AG04450 (cell line): ENCODE measurements around the gene SPAG16. TPM values are rescaled to one million over a fixed set of nuclear protein-coding genes. Genes with fewer than 3 reads are reported as not detected.

Experiments used
- CTCF ChIA-PET: fragments of 300-600, 350-600 bp; formaldehyde crosslinking; extraction: SDS; loops from one replicate; lab custom pipeline; 2022; ENCODE audit warnings: antibody characterized with exemption, inconsistent platforms; lab: Charles Lee
- POLR2A ChIA-PET: fragments of 350-600 bp; formaldehyde crosslinking; extraction: SDS; loops from one replicate; lab custom pipeline; 2021; ENCODE audit warnings: antibody characterized with exemption, inconsistent platforms; lab: Yijun Ruan, JAX
- DNase-seq: peaks from one replicate; pipeline ENCODE4 v3.0.0-alpha.2; 2011; ENCODE audit warnings: low read depth, low spot score
- H3K27ac ChIP-seq: one replicate; pipeline ENCODE4 v1.5.1; 2012; ENCODE audit warnings: low read depth, low read length, control low read depth
- H3K27me3 ChIP-seq: one replicate; pipeline ENCODE4 v1.6.0; 2012; ENCODE audit warnings: low read length; ENCODE audit not compliant: control insufficient read depth, insufficient read depth
- H3K4me3 ChIP-seq: 2 replicates; pipeline ENCODE4 v1.5.1; 2011; ENCODE audit warnings: mild to moderate bottlenecking, low read depth, low read length, control low read depth
- H3K9me3 ChIP-seq: 2 replicates; pipeline ENCODE4 v1.5.1; 2012; ENCODE audit warnings: low read length; ENCODE audit not compliant: control insufficient read depth, insufficient read depth
- polyA plus RNA-seq: library from polyadenylated mRNA; depleted of rRNA; stranded (reverse); fragments of >200 nt; gene quantifications from 2 replicates; pipeline ENCODE4 v1.2.3, GENCODE V29; 2011
- TF ChIP-seq, protein P1 (sequence below): IDR thresholded peaks from 2 replicates; pipeline ENCODE4 v1.5.1; 2011; ENCODE audit warnings: low read depth, low read length, control low read depth, inconsistent platforms

The SPAG16 gene
- polyA plus RNA-seq, 1 experiment, result 28.1 TPM

DNA sequence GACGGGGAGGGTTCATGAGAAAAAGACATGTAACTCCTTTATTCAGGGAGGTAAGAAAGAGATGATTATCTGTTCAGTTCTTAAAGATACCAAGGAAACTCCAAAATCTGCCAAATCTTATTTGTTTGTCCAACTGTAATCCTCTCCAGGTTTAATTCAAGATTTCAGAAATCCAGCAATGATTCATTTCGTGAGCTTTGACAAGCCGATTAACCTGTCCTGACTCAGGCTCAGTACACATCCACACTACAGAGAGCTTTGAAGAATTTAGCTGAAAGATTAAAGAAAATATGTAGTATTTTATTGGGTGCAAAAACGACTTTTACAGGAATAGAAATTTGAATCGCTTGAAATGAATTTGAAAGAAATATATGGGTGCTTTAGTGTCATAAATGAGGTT lies 1.1 kb downstream of the SPAG16 start:
- TF ChIP-seq, protein P1, sequence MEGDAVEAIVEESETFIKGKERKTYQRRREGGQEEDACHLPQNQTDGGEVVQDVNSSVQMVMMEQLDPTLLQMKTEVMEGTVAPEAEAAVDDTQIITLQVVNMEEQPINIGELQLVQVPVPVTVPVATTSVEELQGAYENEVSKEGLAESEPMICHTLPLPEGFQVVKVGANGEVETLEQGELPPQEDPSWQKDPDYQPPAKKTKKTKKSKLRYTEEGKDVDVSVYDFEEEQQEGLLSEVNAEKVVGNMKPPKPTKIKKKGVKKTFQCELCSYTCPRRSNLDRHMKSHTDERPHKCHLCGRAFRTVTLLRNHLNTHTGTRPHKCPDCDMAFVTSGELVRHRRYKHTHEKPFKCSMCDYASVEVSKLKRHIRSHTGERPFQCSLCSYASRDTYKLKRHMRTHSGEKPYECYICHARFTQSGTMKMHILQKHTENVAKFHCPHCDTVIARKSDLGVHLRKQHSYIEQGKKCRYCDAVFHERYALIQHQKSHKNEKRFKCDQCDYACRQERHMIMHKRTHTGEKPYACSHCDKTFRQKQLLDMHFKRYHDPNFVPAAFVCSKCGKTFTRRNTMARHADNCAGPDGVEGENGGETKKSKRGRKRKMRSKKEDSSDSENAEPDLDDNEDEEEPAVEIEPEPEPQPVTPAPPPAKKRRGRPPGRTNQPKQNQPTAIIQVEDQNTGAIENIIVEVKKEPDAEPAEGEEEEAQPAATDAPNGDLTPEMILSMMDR, result no peak
- Histone ChIP-seq H3K27ac (no peak overlapping the region), H3K9me3 (no peaks in the 10 kb centered on the region), H3K4me3 (peak overlapping the region; percentile 93; the same call in 1 of the 2 replicates), H3K27me3 (no peaks in the 10 kb centered on the region)
- POLR2A ChIA-PET, result no interaction called here
- no peak for DNase-seq
- CTCF ChIA-PET, result no interaction called here

DNA sequence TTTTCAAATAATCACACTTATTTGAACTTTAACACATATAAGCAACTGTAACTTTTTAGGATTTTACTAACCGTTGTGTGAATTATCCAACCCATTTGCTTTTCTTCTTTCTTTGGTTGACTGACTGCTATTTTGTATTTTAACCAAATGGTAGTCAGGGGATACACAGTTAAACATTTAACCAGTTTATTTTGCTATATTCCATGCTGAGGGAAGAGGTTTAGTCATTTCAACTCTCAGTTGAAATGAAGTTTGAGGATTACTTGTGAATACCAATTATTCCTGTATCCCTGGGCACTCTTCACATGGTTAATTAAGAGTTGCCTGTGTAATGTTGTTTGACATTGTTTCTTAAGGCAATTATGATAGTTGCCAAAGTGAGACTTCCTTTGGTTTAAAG lies 1.9 kb downstream of the SPAG16 start:
- CTCF ChIA-PET, result no interaction called here
- no peaks in the 10 kb centered on the region for H3K9me3 ChIP-seq

DNA sequence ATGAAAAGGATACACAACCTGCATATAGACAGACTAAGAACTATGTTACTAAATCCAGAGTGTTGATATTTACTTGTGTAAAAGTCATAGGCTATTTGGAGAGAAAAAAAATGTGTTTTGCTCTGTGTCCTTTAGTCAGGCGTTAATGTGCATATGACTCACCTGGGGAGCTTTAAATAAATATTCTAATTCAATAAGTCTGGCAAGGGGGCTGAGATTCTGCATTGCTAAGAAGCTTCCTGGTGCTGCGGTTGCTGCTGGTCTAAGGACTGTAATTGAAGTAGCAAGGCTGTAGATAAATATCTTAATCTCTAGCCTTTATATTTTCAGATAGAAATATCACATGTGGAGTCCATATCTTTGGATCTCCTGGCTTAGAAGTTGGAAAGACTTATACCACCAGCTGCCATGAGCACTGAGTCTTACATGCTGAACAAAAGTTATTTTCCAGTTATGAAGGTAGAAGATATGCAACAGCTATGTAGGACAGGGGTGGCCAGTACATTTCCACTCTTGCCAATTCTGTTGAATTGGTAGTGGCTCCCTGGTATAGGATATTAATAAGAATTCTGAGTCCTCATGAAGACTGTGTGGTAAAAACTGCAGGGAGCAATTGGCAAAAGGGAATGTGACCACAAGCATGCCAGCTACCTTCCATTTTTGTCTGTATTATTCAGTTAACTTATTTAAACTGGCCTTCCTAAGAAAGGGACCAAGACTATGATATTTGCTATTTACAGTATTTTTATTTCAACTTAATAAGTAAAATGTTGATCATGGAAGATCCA lies 4.8 kb downstream of the SPAG16 start:
- POLR2A ChIA-PET, result no interaction called here
- no peak overlapping the region for H3K4me3 ChIP-seq
- H3K27ac ChIP-seq, result no peak overlapping the region
- no peak for DNase-seq
- TF ChIP-seq, protein P1, result no peak
- no peaks in the 10 kb centered on the region for H3K27me3 ChIP-seq
- H3K9me3 ChIP-seq, result no peaks in the 10 kb centered on the region
- CTCF ChIA-PET, result no interaction called here

More for the DNA sequence above, 1.9 kb downstream of the SPAG16 start:
- no peaks in the 10 kb centered on the region for H3K27me3 ChIP-seq
- no peak for DNase-seq
- H3K27ac ChIP-seq, result no peak overlapping the region
- POLR2A ChIA-PET, result no interaction called here
- no peak overlapping the region for H3K4me3 ChIP-seq
- TF ChIP-seq, protein P1, result no peak

DNA sequence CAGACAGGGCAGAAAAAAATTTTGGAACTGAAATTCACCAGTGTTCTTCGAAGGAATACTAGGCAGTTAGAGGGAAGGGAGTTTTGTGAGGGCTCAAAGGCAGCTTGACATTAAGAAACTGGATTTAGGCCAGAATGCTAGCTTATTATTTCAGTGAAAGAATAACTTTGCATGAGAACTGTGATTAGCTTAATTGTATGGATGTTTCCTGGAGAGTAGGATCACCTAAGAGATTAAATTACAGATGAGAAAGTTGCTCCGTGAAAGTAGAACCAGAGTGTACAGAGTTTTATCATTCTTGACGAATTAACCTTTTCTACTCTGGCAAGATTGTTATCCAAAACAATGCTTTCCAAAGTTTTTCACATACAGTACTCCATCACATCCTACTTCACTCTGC lies 6.2 kb downstream of the SPAG16 start:
- no peaks in the 10 kb centered on the region for H3K27me3 ChIP-seq
- H3K27ac ChIP-seq, result no peak overlapping the region
- ChIA-PET POLR2A (no interaction called here), CTCF (interaction anchor here (0.6 kb wide), 1 partner anchor 1911 kb away, joined by 3 read pairs; no protein-coding TSS in a partner anchor)
- TF ChIP-seq, protein P1, result no peak
- no peaks in the 10 kb centered on the region for H3K9me3 ChIP-seq
- DNase-seq, result no peak
- no peak overlapping the region for H3K4me3 ChIP-seq

DNA sequence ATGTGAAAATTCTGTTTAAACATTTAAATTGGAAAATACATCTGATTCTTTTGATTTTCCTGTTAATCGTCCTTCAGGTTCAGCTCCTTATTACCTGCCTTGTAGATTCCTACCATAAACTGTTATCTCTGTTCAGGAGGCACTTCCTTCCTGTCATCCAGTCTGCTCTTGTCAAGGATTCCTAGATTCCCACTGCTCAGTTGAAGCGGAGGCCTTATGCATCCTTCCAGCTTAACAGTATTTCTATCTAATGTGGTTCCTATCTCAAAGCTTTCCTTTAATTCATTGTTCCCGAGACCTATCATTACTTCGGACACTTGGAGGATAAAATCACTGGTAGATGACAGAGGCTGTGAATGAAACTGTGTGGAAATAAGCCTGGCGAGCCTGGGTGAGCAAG lies 12.0 kb downstream of the SPAG16 start:
- Histone ChIP-seq H3K9me3 (no peaks in the 10 kb centered on the region), H3K4me3 (no peak overlapping the region), H3K27me3 (no peaks in the 10 kb centered on the region), H3K27ac (no peak overlapping the region)
- DNase-seq, result no peak
- POLR2A ChIA-PET, result no interaction called here
- TF ChIP-seq, protein P1, result no peak
- CTCF ChIA-PET, result no interaction called here
